Uterus (tissue), 2 donors: ENCODE data around the gene ZFYVE1.

Experiments used
- CTCF ChIP-seq, 4 experiments: fragments of 200-600 bp in 2 of 4; fragments of 450-650 bp in 2 of 4; sonication (generic) in 2 of 4; IDR thresholded peaks; one replicate each; pipeline ENCODE4 v1.5.1; 2016 to 2019; ENCODE audit warnings: antibody characterized with exemption in 4 of 4, mild to moderate bottlenecking in 2 of 4, moderate library complexity in 1 of 4
- POLR2A ChIP-seq, 2 donors: fragments of 450-650 bp; IDR thresholded peaks; one replicate each; pipeline ENCODE4 v1.6.1; 2016; ENCODE audit warnings: antibody characterized with exemption in 2 of 2, mild to moderate bottlenecking in 1 of 2, moderate library complexity in 1 of 2

- TF ChIP-seq CTCF (IDR thresholded peaks at IDR 0.05) (peak in 1 of 4 experiments; percentile 31), POLR2A (IDR thresholded peaks at IDR 0.05) (peak; percentile 63 to 84)
Measured at GRCh38 chr14:73026845-73027542, at the start of gene ZFYVE1.
